SU-DHL-6 (cell line): ENCODE results near the gene MMP17.

Experiments used
- H2AFZ ChIP-seq: fragments of 200-600 bp; sonication (generic); 2 replicates; pipeline ENCODE4 v1.6.1; 2014; ENCODE audit warnings: low read depth, mild to moderate bottlenecking, moderate library complexity, mixed read lengths, antibody characterized with exemption, low read length; ENCODE audit not compliant: severe bottlenecking
- H3F3A ChIP-seq: fragments of 200-600 bp; shearing (Covaris generic); 2 replicates; pipeline ENCODE4 v1.6.0; 2016; ENCODE audit warnings: antibody characterized with exemption, mild to moderate bottlenecking; ENCODE audit not compliant: insufficient read depth
- H3K27ac ChIP-seq: fragments of 200-600 bp; sonication (generic); 2 replicates; pipeline ENCODE4 v1.5.1; 2016; ENCODE audit warnings: low read depth, mild to moderate bottlenecking, low read length, moderate library complexity, mixed read lengths
- H3K27me3 ChIP-seq: fragments of 200-600 bp; sonication (generic), shearing (Covaris generic); 2 replicates; pipeline ENCODE4 v1.6.0; 2014; ENCODE audit warnings: mild to moderate bottlenecking, low read length
- H3K36me3 ChIP-seq: fragments of 200-600 bp; sonication (generic); 2 replicates; pipeline ENCODE4 v1.6.1; 2014; ENCODE audit warnings: mild to moderate bottlenecking, low read length, mixed read lengths
- H3K4me2 ChIP-seq: fragments of 300-600, 200-600 bp; shearing (Covaris generic), sonication (generic); 2 replicates; pipeline ENCODE4 v1.6.0; 2014; ENCODE audit warnings: low read length, low read depth, mild to moderate bottlenecking; ENCODE audit not compliant: poor library complexity, severe bottlenecking
- H3K4me3 ChIP-seq: fragments of 200-600 bp; sonication (generic); 2 replicates; pipeline ENCODE4 v1.5.1; 2014; ENCODE audit warnings: antibody characterized with exemption, low read length, mild to moderate bottlenecking, mixed read lengths; ENCODE audit not compliant: insufficient read depth, poor library complexity, severe bottlenecking
- H3K79me2 ChIP-seq: fragments of 200-600 bp; sonication (generic); 2 replicates; pipeline ENCODE4 v1.6.1; 2014; ENCODE audit warnings: mild to moderate bottlenecking, low read length, moderate library complexity; ENCODE audit not compliant: insufficient read depth
- H3K9ac ChIP-seq: fragments of 200-600 bp; sonication (generic); 2 replicates; pipeline ENCODE4 v1.7.0; 2014; ENCODE audit warnings: mild to moderate bottlenecking, low read length
- H3K9me2 ChIP-seq: fragments of 200-600 bp; sonication (generic); replicated peaks from 2 replicates; pipeline ENCODE4 v1.6.1; 2014; ENCODE audit warnings: low read length; ENCODE audit not compliant: insufficient read depth
- H3K9me3 ChIP-seq: fragments of 200-600 bp; sonication (generic); 2 replicates; pipeline ENCODE4 v1.6.1; 2014; ENCODE audit warnings: low read length, mixed read lengths; ENCODE audit not compliant: insufficient read depth
- H4K20me1 ChIP-seq: fragments of 200-600 bp; sonication (generic); 2 replicates; pipeline ENCODE4 v1.6.1; 2014; ENCODE audit warnings: low read depth, mild to moderate bottlenecking, antibody characterized with exemption, low read length, moderate library complexity, mixed read lengths
- CTCF ChIP-seq: fragments of 200-600 bp; sonication (generic); IDR thresholded peaks from one replicate; pipeline ENCODE4 v1.5.1; 2017; ENCODE audit warnings: antibody characterized with exemption, mild to moderate bottlenecking, low read length, moderate library complexity; ENCODE audit not compliant: insufficient read depth, poor library complexity, severe bottlenecking
- EZH2phosphoT487 ChIP-seq: fragments of 200-600 bp; sonication (generic), shearing (Covaris generic); conservative IDR thresholded peaks from 2 replicates; pipeline ENCODE4 v1.6.1; 2018; ENCODE audit warnings: mild to moderate bottlenecking, antibody characterized with exemption, low read length, moderate library complexity, mixed read lengths

MMP17 gene

DNA sequence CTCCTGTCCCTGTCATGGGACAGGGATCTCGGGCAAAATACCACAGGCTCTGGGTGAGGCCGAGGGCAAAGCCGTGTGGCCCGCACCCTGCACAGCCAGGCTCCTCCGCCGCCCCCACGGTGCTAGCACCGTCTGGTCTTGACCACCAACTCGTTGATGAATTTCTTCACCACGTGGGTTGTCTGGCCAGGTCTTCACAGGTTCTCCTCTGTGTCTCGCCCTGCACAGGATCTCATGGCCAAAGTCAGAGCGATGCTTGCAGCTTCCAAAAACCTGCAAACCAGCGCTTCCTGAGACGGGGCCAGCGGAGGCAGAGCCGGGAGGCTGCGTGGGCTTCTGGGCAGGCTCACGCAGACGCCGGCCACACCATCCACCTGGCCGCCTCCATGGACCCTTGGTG is 29.0 kb upstream of the MMP17 start:
- H3K9me2 ChIP-seq: no peaks in the 10 kb centered on the region
- no peak overlapping the region for H3K4me3 ChIP-seq
- H4K20me1 ChIP-seq: no peaks in the 10 kb centered on the region
- no peaks in the 10 kb centered on the region for H3K79me2 ChIP-seq
- H2AFZ ChIP-seq: no peak overlapping the region
- H3K4me2 ChIP-seq: no peak overlapping the region
- H3K27me3 ChIP-seq: no peaks in the 10 kb centered on the region
- H3K9ac ChIP-seq: no peak overlapping the region
- H3K27ac ChIP-seq: no peak overlapping the region
- H3K36me3 ChIP-seq: no peaks in the 10 kb centered on the region
- H3K9me3 ChIP-seq: no peaks in the 10 kb centered on the region
- no peak for TF ChIP-seq CTCF
- no peaks in the 10 kb centered on the region for H3F3A ChIP-seq

- no peaks in the 10 kb centered on the region for H3K9me3 ChIP-seq
- H3K27ac ChIP-seq: no peak overlapping the region
- no peak overlapping the region for H3K4me2 ChIP-seq
- H3K9ac ChIP-seq: no peak overlapping the region
- no peaks in the 10 kb centered on the region for H3K27me3 ChIP-seq
- TF ChIP-seq EZH2phosphoT487 (no peak), CTCF (no peak)
- H2AFZ ChIP-seq: no peak overlapping the region
- no peak overlapping the region for H3K4me3 ChIP-seq
- H3K79me2 ChIP-seq: no peaks in the 10 kb centered on the region
- no peaks in the 10 kb centered on the region for H3K9me2 ChIP-seq
- H3F3A ChIP-seq: no peaks in the 10 kb centered on the region
- H4K20me1 ChIP-seq: no peaks in the 10 kb centered on the region
- H3K36me3 ChIP-seq: no peaks in the 10 kb centered on the region
Measured at GRCh38 chr12:131799828-131800593, 28.2 kb upstream of the MMP17 start.

- no peaks in the 10 kb centered on the region for H3K36me3 ChIP-seq
- H3K9ac ChIP-seq: no peak overlapping the region
- no peaks in the 10 kb centered on the region for H4K20me1 ChIP-seq
- H3K27me3 ChIP-seq: no peaks in the 10 kb centered on the region
- TF ChIP-seq EZH2phosphoT487 (no peak), CTCF (no peak)
- H3K79me2 ChIP-seq: no peaks in the 10 kb centered on the region
- H3K4me3 ChIP-seq: no peak overlapping the region
- no peaks in the 10 kb centered on the region for H3K9me2 ChIP-seq
- no peaks in the 10 kb centered on the region for H3K9me3 ChIP-seq
- H3K27ac ChIP-seq: no peak overlapping the region
- no peak overlapping the region for H3K4me2 ChIP-seq
- H3F3A ChIP-seq: no peaks in the 10 kb centered on the region
- H2AFZ ChIP-seq: no peak overlapping the region
Measured at GRCh38 chr12:131800594-131801135, 27.5 kb upstream of the MMP17 start.
